Mesenchymal stem cell (in vitro differentiated cells and primary cell): ENCODE measurements around the gene CHRND.

Experiments used
- DNase-seq: peaks from one replicate; pipeline ENCODE4 v3.0.0-alpha.2; 2013
- H2AFZ ChIP-seq: one replicate; pipeline ENCODE4 v1.6.1; 2013; ENCODE audit warnings: low read depth, mild to moderate bottlenecking, control low read depth, inconsistent platforms, low read length, moderate library complexity
- H2AK5ac ChIP-seq: 2 replicates; pipeline ENCODE4 v1.6.1; 2013; ENCODE audit warnings: low read length, moderate library complexity, mild to moderate bottlenecking, inconsistent platforms; ENCODE audit not compliant: severe bottlenecking
- H2BK120ac ChIP-seq: one replicate; pipeline ENCODE4 v1.6.1; 2013; ENCODE audit warnings: low read depth, mild to moderate bottlenecking, inconsistent platforms, low read length, moderate library complexity
- H2BK12ac ChIP-seq, 2 experiments: one replicate each; pipeline ENCODE4 v1.6.1; 2013; ENCODE audit warnings: inconsistent platforms in 2 of 2, low read length in 2 of 2, mild to moderate bottlenecking in 2 of 2, moderate library complexity in 2 of 2, control low read depth in 1 of 2
- H2BK15ac ChIP-seq: one replicate; pipeline ENCODE4 v1.6.1; 2013; ENCODE audit warnings: mild to moderate bottlenecking, low read depth, inconsistent platforms; ENCODE audit not compliant: poor library complexity, severe bottlenecking
- H2BK5ac ChIP-seq: 2 replicates; pipeline ENCODE4 v1.6.1; 2013; ENCODE audit warnings: low read depth, mild to moderate bottlenecking, low read length, control low read depth, inconsistent platforms; ENCODE audit not compliant: poor library complexity, severe bottlenecking
- H3K14ac ChIP-seq, 2 experiments: one replicate each; pipeline ENCODE4 v1.6.1; 2013; ENCODE audit warnings: inconsistent platforms in 2 of 2, low read length in 2 of 2, control low read depth in 1 of 2, mild to moderate bottlenecking in 1 of 2, moderate library complexity in 1 of 2
- H3K18ac ChIP-seq, 2 experiments: one replicate each; pipeline ENCODE4 v1.6.1; 2013; ENCODE audit warnings: inconsistent platforms in 2 of 2, low read length in 2 of 2, control low read depth in 1 of 2, low read depth in 1 of 2, mild to moderate bottlenecking in 1 of 2
- H3K23ac ChIP-seq, 2 experiments: one replicate each; pipeline ENCODE4 v1.6.1; 2013; ENCODE audit warnings: inconsistent platforms in 2 of 2, low read length in 2 of 2, mild to moderate bottlenecking in 2 of 2, moderate library complexity in 2 of 2, control low read depth in 1 of 2
- H3K27ac ChIP-seq: 2 replicates; pipeline ENCODE4 v1.5.1; 2013; ENCODE audit warnings: mild to moderate bottlenecking, moderate library complexity, low read length, control low read depth, inconsistent platforms; ENCODE audit not compliant: poor library complexity, severe bottlenecking
- H3K27me3 ChIP-seq, 2 experiments: 2 replicates each; pipeline versions ENCODE4 v1.6.1 to v1.7.0; 2013; ENCODE audit warnings: low read length in 2 of 2, mild to moderate bottlenecking in 2 of 2, moderate library complexity in 2 of 2, control low read depth in 1 of 2, inconsistent platforms in 1 of 2; ENCODE audit not compliant: control insufficient read depth in 1 of 2, insufficient read depth in 1 of 2
- H3K36me3 ChIP-seq, 2 experiments: 2 replicates each; pipeline versions ENCODE4 v1.6.1 to v1.7.0; 2013; ENCODE audit warnings: low read length in 2 of 2, control low read depth in 1 of 2, inconsistent platforms in 1 of 2, low read depth in 1 of 2, mild to moderate bottlenecking in 1 of 2; ENCODE audit not compliant: insufficient read depth in 2 of 2, control insufficient read depth in 1 of 2
- H3K4ac ChIP-seq, 2 experiments: one replicate each; pipeline ENCODE4 v1.6.1; 2013; ENCODE audit warnings: inconsistent platforms in 2 of 2, low read length in 2 of 2, mild to moderate bottlenecking in 2 of 2, moderate library complexity in 2 of 2, control low read depth in 1 of 2, low read depth in 1 of 2
- H3K4me1 ChIP-seq: 2 replicates; pipeline ENCODE4 v1.6.1; 2013; ENCODE audit warnings: low read depth, low read length, control low read depth; ENCODE audit not compliant: control insufficient read depth, insufficient read depth
- H3K4me2 ChIP-seq: 2 replicates; pipeline ENCODE4 v1.6.1; 2013; ENCODE audit warnings: low read length, mild to moderate bottlenecking, inconsistent platforms; ENCODE audit not compliant: poor library complexity, severe bottlenecking
- H3K4me3 ChIP-seq, 2 experiments: 2 replicates each; pipeline versions ENCODE4 v1.5.1 to v1.7.0; 2013; ENCODE audit warnings: low read length in 2 of 2, mild to moderate bottlenecking in 2 of 2, control low read depth in 1 of 2, low read depth in 1 of 2; ENCODE audit not compliant: insufficient read depth in 1 of 2
- H3K79me1 ChIP-seq: replicated peaks from 2 replicates; pipeline ENCODE4 v1.6.1; 2013; ENCODE audit warnings: mild to moderate bottlenecking, control low read depth, low read length, inconsistent platforms; ENCODE audit not compliant: poor library complexity, severe bottlenecking
- H3K9ac ChIP-seq: 2 replicates; pipeline ENCODE4 v1.7.0; 2013; ENCODE audit warnings: mild to moderate bottlenecking, low read length, moderate library complexity
- H3K9me3 ChIP-seq: 2 replicates; pipeline ENCODE4 v1.7.0; 2013; ENCODE audit warnings: mild to moderate bottlenecking, low read length; ENCODE audit not compliant: control insufficient read depth
- H4K8ac ChIP-seq: one replicate; pipeline ENCODE4 v1.6.1; 2013; ENCODE audit warnings: inconsistent platforms, mild to moderate bottlenecking, low read length, moderate library complexity
- H4K91ac ChIP-seq: one replicate; pipeline ENCODE4 v1.6.1; 2013; ENCODE audit warnings: mild to moderate bottlenecking, low read length, inconsistent platforms
- WGBS: methylation state at CpG from one replicate; pipeline ENCODE4 v1.1.7; 2013; ENCODE audit warnings: mixed read lengths; 5-methylcytosine and 5-hydroxymethylcytosine counted together

The CHRND gene

DNA sequence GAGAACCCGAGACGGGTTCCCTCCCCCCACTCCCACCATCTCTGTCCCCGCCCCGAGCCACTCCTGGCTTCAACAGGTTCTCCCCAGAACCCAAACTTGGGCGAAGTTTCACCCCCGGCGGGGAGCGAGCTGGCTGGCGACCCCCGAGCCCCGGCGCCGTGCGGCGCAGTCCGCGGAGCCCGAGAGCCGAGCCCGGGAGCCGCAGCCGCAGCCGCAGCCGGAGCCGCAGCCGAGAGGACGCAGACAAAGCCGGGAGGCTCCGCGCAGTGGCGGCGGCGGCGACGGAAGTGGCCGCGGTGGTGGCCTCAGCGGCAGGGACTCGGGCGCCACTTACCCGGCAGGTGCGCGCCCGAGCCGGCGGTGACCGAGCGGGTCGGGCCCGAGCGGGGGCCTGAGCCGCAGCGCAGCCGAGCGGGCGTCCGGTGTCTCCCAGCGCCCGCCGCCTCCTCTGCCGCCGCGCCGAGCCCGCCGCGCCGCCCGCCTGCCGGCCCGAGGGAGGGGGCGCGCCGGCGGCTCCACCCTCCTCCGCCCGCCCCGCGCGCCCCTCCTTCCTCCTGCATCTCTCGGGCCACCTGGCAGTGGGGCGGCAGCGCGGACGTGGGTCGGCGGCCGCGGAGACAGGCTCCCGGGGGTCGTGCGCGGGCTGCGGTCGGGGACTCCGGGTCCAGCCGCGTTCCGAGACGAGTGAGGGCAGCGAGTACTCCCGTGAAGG lies 38.4 kb upstream of the CHRND start, which contains the start of gene ECEL1:
Gene ECEL1 (minus strand): TSS at position 450 of the 712 bp plus-strand sequence. CDS start 1,181 bp downstream, outside the sequence.
- H2BK15ac ChIP-seq, result no peak within 1 kb of the TSS
- H3K4me2 ChIP-seq, result peak within 1 kb of the TSS; percentile 40
- WGBS, result 4% methylated on average over 24 of the region's 102 CpGs
- no peak within 1 kb of the TSS for H3K27ac ChIP-seq
- H3K4me1 ChIP-seq, result peaks cover 14% of the 10 kb centered on the region
- H2AK5ac ChIP-seq, result no peak within 1 kb of the TSS
- no peak within 1 kb of the TSS for H2BK5ac ChIP-seq
- no peaks in the 10 kb centered on the region for H3K36me3 ChIP-seq
- no peak within 1 kb of the TSS for H2AFZ ChIP-seq
- no peaks in the 10 kb centered on the region for H3K79me1 ChIP-seq
- no peak within 1 kb of the TSS for H4K8ac ChIP-seq
- no peaks in the 10 kb centered on the region for H3K9me3 ChIP-seq
- no peak within 1 kb of the TSS for H4K91ac ChIP-seq
- H3K27me3 ChIP-seq, result peaks cover 76 to 85% of the 10 kb centered on the region in 2 experiments
- no peak within 1 kb of the TSS for H3K9ac ChIP-seq
- peak within 1 kb of the TSS in 1 of 2 experiments; percentile 14 for H3K23ac ChIP-seq
- no peak within 1 kb of the TSS for H3K4me3 ChIP-seq
- H2BK12ac ChIP-seq, result no peak within 1 kb of the TSS
- H3K18ac ChIP-seq, result no peak within 1 kb of the TSS
- no peak for DNase-seq
- no peak within 1 kb of the TSS for H3K4ac ChIP-seq
- H2BK120ac ChIP-seq, result no peak within 1 kb of the TSS
- no peak within 1 kb of the TSS for H3K14ac ChIP-seq

DNA sequence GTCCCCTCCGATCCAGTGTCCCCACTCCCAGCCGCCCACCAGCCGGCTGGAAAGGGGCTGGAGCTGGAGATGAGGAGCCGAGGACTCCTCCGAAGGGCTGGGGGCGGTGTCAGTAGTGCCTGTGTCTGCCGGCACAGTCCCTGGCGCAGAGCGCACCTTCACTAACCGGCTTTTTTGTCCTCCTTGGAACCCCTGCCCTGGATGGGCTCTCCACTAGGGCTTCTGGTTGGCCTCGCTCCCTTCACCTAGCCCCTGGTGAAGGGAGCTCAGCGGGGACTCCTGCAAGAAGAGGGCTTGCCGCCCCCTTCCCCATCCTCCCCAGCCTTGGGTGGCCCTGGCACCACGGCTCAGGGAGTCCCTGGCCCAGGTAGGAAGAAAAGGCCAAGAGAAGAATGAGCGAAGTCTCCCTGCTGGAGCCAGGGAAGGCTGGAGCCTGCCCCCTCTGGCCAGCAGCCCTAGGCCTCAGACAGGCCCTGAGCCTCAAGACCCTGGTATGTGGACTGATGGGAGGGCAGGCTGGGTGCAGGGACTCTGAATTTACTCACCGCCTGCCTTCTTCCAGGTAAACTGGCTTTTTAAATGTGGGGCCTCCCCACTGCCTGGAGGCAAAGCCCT lies 37.8 kb upstream of the CHRND start:
- Histone ChIP-seq H3K27me3 (peaks cover 82 to 86% of the 10 kb centered on the region in 2 experiments), H3K9me3 (no peaks in the 10 kb centered on the region), H3K18ac (no peak overlapping the region), H2BK12ac (no peak overlapping the region), H2AK5ac (no peak overlapping the region), H3K9ac (no peak overlapping the region), H3K79me1 (no peaks in the 10 kb centered on the region), H3K14ac (no peak overlapping the region), H2AFZ (no peak overlapping the region), H3K4me1 (peaks cover 14% of the 10 kb centered on the region), H3K4me2 (no peak overlapping the region), H3K23ac (peak overlapping the region in 1 of 2 experiments; percentile 14), H4K8ac (no peak overlapping the region), H2BK5ac (no peak overlapping the region), H3K4ac (no peak overlapping the region), H3K4me3 (no peak overlapping the region), H4K91ac (no peak overlapping the region), H2BK15ac (no peak overlapping the region), H2BK120ac (no peak overlapping the region), H3K27ac (no peak overlapping the region), H3K36me3 (no peaks in the 10 kb centered on the region)
- DNase-seq, result no peak
- 20% methylated on average over 14 of the region's 16 CpGs for WGBS

DNA sequence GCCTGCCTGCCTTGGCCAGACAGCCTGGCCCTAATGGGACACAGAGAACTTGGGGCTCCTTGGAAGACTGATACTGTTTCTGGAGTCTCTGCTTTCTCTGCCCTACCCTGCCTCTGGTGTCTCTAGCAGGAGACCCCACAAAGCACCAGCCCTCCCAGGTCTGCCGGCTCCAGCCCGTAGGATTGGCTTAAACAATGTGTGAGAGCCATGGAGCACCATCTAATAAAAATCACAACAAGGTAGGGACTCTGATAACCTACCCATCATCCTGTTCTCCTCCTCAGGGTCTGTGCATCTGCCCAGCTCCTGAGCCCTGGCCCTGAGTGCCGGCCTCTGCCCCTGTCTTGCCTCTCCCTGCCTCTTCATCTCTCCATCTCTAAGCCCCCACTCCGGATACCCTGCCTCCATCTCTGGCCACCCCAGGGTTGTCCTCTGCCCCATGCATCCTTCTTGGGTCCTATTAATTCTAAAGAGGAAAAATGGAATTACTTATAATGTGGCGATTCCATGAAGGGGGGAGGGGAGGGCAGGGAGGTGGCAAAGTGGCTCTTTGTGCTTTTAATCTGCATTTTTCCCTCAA lies 37.1 kb upstream of the CHRND start:
- no peaks in the 10 kb centered on the region for H3K36me3 ChIP-seq
- 79% methylated on average over 4 of the region's 5 CpGs for WGBS
- H3K23ac ChIP-seq, result no peak overlapping the region
- no peak overlapping the region for H2BK15ac ChIP-seq
- H2BK120ac ChIP-seq, result no peak overlapping the region
- H3K4me3 ChIP-seq, result no peak overlapping the region
- no peak overlapping the region for H2AK5ac ChIP-seq
- no peaks in the 10 kb centered on the region for H3K79me1 ChIP-seq
- peaks cover 14% of the 10 kb centered on the region for H3K4me1 ChIP-seq
- H3K4me2 ChIP-seq, result no peak overlapping the region
- no peaks in the 10 kb centered on the region for H3K9me3 ChIP-seq
- H3K9ac ChIP-seq, result no peak overlapping the region
- no peak overlapping the region for H2AFZ ChIP-seq
- no peak overlapping the region for H3K18ac ChIP-seq
- H4K91ac ChIP-seq, result no peak overlapping the region
- no peak overlapping the region for H3K14ac ChIP-seq
- H4K8ac ChIP-seq, result no peak overlapping the region
- H2BK5ac ChIP-seq, result no peak overlapping the region
- H3K27ac ChIP-seq, result no peak overlapping the region
- H3K27me3 ChIP-seq, result peaks cover 81 to 88% of the 10 kb centered on the region in 2 experiments
- no peak overlapping the region for H2BK12ac ChIP-seq
- no peak for DNase-seq
- no peak overlapping the region for H3K4ac ChIP-seq

DNA sequence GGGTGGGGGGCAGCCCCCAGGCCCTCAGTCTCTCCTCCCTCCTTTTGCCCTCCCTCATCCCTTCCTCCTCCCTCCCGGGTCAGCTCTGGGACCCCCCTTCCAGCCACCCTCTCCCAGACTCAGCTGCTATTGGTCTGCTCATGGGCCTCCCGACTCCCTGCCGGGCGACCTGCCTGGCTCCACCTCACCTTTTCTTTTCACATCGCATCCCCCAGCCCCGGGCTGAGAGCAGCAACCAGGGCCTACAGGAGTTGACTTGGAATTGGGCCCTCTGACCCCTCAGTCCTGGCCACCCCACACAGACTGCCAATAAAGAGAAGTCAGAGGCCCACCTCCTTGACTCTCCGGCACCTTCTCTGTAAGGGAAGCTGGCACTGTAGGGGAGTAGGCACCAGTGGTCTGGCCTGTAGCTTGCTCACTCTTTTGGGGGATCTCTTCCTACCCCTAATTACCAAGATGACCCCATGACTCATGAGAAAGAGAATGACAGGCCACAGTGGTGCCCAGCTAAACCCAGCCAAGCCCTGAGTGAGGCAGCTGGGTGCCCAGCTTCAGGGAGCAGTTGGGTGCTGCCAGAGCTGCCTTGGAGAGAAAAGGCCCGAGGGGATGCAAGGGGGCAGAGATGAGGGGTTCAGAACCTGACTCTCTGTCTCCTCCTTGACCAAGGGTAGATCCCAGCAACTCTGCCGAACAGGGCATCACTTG lies 36.3 kb upstream of the CHRND start:
- Histone ChIP-seq H2BK12ac (no peak overlapping the region), H3K4me1 (peaks cover 14% of the 10 kb centered on the region), H3K27me3 (peaks cover 81 to 85% of the 10 kb centered on the region in 2 experiments), H3K79me1 (no peaks in the 10 kb centered on the region), H3K9ac (no peak overlapping the region), H3K4me2 (no peak overlapping the region), H2BK120ac (no peak overlapping the region), H2BK5ac (no peak overlapping the region), H3K4ac (no peak overlapping the region), H3K18ac (no peak overlapping the region), H4K8ac (no peak overlapping the region), H3K14ac (no peak overlapping the region), H3K36me3 (no peaks in the 10 kb centered on the region), H2AK5ac (no peak overlapping the region), H3K9me3 (no peaks in the 10 kb centered on the region), H2AFZ (no peak overlapping the region), H3K4me3 (no peak overlapping the region), H3K23ac (no peak overlapping the region), H3K27ac (no peak overlapping the region), H4K91ac (no peak overlapping the region), H2BK15ac (no peak overlapping the region)
- 64% methylated on average over 9 of the region's 9 CpGs for WGBS
- DNase-seq, result no peak
